ENCODE results near the gene EXTL1.
"Not testable (repeated sequence)": the region's sequence is repeated elsewhere in the genome, so short reads cannot be mapped to it uniquely, and the experiment has no call there.

Gene EXTL1, protein sequence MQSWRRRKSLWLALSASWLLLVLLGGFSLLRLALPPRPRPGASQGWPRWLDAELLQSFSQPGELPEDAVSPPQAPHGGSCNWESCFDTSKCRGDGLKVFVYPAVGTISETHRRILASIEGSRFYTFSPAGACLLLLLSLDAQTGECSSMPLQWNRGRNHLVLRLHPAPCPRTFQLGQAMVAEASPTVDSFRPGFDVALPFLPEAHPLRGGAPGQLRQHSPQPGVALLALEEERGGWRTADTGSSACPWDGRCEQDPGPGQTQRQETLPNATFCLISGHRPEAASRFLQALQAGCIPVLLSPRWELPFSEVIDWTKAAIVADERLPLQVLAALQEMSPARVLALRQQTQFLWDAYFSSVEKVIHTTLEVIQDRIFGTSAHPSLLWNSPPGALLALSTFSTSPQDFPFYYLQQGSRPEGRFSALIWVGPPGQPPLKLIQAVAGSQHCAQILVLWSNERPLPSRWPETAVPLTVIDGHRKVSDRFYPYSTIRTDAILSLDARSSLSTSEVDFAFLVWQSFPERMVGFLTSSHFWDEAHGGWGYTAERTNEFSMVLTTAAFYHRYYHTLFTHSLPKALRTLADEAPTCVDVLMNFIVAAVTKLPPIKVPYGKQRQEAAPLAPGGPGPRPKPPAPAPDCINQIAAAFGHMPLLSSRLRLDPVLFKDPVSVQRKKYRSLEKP

DNA sequence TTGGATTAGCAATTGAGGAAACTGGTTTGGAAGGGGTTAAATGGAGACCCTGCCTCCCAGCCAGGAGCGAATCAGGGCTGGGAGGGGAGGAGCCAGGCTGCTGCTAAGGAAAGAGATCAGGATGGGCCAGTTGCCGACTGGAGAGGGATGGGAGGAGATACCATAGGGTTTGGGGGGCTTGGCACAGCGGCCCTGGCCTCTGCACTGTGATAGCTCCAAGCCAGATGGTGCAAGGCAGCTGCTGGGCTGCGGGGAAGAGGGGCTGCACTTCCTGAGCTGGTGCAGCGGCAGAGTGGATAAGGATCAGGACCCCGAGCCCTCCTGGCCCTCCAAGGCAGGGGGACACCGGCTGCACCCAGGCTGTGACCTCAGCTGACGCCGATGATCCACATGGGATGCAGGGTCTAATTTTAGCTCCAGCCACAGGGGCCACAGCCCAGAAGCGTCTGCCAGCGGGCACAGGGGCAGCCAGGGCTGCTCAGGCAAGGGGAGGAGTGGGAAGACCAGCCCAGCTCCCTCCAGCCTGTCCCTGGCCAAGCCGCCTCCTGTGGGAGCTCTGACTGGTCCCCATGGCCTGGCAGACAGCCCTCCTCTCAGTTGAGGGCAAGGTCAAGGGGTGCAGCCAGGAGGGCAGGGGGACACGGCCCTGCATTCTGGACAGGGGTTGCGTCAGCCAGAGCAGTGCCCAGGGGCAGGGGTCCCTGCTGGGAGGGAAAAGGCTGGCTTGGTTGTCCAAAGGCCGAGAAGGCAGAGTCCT lies at the start of gene EXTL1:
EXTL1 (plus strand) TSS at position 129 of the 757 bp plus-strand sequence. CDS start 872 bp downstream, outside the sequence.
- DNase-seq (ENCODE audit: low read depth, low spot score), result peak; percentile 78

DNA sequence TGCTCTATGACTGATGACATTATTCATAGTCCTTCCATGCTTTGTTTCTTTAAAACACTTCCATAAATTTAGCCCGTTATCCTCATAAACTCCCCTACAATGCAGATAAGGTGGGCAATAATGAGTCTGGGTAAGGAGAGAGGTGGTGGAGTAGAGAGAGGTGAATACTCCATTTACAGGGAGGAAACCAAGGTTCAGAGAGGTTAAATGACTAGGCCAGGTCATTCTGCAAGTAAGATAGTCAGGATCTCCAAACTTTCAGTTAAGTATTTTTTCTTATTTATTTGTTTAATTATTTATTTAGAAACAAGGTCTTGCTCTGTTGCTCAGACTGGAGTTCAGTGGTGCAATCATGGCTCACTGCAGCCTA lies 49.8 kb upstream of the EXTL1 start:
- no peak for DNase-seq (ENCODE audit: low read depth, low spot score)

DNA sequence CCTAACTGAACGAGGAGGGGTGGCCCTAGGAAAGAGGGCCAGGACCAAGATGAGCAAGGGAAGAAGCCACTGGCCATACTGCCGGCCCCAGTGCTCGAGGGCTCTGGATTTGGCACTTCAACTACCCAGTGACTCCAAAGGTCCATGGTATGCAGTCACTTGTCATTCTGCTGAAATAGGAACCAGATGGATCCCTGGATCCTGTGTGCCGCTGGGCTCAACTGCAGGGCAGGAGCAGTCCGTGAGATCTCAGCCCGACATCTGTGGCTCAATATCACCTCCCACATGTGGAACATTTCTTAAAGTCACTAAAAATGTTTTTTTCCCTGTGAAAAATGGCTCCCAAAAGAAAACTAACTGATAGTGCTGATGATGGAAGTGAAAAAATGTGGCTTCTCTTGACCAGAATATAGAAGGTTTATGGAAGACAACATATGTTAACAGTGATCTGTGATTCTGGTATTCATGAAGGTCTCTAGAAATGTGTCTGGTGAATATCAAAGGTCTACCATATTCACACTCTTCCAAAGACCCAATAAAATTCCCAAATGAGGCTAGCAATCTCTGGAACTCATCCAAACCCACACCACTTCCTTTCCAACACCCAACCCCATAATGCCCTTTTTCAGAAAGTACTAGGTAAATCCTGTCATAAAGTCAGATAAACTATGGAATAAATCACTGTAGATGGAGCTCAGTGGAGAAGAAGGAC lies 47.8 kb upstream of the EXTL1 start:
- peak; percentile 6 for DNase-seq (ENCODE audit: low read depth, low spot score)

DNA sequence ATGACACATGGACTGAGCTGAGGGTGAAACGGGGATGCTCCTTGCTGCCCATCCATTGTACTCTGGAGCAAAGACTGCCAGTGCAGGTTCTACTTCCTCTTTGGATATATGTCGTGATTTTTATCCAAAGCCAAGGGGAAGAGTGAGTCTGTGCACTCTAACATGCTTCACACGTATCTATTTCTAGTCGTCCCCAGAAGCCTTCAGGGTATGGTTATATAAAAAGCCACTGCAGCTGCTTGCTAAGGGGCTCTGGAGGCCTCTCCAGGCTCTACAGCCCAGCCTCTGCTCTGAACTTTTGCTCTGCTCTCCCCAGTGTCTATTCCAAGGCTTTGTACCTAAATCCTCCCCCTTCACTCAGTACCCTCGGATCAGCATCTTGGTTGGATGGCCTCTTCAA lies 43.8 kb upstream of the EXTL1 start:
- DNase-seq (ENCODE audit: low read depth, low spot score), result no peak

DNA sequence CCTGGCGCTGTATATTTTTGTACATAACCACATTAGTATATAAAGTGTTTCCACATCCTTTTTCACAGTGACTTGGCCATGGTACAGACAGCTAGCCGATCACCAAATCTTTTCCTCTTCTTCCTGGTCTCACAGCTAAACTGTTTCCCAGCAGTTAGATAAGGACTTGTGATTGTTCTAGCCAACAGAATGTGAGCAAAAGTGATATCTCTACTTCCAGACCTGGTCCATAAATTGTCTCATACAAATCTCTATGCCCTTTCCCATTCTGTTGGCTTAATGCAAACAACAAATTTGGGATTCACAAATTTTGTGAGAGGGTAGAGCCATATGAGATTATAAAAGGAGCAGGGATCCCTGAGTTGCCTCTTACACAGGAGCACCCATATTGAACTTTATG lies 43.2 kb upstream of the EXTL1 start:
- DNase-seq (ENCODE audit: low read depth, low spot score), result no peak

DNA sequence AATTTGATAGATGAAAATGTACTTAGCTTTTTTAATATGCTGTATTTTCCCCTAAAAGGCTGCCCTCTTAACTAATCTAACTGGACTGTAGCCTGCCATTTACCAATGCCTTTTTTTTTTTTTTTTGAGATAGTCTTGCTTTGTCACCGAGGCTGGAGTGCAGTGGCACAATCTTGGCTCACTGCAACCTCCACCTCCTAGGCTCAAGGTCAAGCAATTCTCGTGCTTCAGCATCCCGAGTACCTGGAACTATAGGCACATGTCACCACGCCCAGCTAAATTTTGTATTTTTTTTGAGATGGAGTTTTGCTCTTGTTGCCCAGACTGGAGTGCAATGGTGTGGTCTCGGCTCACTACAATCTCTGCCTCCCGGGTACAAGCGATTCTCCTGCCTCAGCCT lies 42.4 kb upstream of the EXTL1 start:
- DNase-seq (ENCODE audit: low read depth, low spot score), result no peak

DNA sequence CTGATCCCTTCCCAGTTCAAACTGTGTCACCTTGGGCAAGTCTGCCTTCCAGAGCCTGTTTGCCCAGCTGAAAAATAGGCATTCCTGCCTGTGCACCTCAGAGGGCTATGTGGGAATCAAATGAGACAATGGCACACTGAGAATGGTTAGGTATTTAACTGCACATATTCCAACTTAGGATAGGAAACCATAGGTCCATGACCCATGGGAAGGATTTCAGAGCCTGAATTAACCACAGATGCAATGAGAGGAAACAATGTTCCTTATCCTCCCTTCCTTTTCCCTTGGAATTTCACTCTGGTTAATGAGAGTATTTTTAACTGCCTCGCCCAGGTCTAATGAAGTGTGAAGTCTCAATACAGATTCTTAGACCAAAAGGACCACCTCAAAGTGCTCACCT lies 36.4 kb upstream of the EXTL1 start:
- no peak for DNase-seq (ENCODE audit: low read depth, low spot score)

DNA sequence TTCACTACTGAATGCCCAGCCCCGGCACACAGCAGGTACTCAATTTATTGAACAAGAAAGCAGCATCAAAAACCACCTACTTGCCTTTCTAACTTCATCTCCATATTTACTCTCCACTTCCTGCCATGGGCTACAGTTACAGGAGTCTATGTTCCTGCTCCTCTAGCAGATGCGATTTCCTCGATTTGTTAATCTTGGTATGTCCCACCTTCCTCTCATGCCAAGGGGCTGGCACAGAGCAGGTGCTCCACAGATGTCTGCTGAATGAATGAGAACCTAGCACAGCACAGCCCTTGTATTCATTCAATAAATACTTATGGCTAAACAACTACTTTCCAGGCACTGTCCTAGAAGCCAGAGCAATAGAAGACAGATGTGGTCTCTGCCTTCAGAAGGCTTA lies 35.9 kb upstream of the EXTL1 start:
- no peak for DNase-seq (ENCODE audit: low read depth, low spot score)

DNA sequence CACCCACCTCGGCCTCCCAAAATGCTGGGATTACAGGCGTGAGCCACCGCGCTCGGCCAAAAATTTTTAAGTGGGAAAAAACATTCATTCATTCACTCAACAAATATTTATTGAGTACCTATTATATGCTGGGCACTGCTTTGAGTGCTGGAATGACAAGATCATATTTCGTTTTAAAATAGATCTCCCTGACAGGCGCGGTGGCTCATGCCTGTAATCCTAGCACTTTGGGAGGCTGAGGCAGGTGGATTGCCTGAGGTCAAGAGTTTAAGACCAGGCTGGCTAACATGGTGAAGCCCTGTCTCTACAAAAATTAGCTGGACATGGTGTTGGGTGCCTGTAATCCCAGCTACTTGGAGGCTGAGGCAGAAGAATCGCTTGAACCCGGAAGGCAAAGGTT lies 34.8 kb upstream of the EXTL1 start:
- not testable (repeated sequence) for DNase-seq (ENCODE audit: low read depth, low spot score)

DNA sequence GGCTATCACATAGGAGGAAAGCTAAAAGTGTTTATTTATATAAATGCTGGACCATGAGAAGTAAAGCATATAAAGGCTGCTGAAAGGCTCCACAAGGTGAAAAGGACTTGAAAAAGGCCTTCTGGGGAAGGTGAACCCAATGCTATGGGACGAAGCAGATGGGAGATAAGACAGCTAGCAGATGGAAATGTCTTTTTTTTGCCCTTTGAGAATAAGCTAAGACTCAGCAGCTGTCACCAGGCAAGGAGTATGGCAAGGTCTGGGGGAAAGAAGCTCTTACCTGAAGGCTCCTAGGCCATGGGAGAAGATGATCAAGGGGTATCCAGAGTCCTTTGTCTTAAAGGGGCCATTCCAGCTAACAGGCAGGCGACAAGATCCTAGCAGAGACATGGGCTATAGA lies 33.6 kb upstream of the EXTL1 start:
- no peak for DNase-seq (ENCODE audit: low read depth, low spot score)

DNA sequence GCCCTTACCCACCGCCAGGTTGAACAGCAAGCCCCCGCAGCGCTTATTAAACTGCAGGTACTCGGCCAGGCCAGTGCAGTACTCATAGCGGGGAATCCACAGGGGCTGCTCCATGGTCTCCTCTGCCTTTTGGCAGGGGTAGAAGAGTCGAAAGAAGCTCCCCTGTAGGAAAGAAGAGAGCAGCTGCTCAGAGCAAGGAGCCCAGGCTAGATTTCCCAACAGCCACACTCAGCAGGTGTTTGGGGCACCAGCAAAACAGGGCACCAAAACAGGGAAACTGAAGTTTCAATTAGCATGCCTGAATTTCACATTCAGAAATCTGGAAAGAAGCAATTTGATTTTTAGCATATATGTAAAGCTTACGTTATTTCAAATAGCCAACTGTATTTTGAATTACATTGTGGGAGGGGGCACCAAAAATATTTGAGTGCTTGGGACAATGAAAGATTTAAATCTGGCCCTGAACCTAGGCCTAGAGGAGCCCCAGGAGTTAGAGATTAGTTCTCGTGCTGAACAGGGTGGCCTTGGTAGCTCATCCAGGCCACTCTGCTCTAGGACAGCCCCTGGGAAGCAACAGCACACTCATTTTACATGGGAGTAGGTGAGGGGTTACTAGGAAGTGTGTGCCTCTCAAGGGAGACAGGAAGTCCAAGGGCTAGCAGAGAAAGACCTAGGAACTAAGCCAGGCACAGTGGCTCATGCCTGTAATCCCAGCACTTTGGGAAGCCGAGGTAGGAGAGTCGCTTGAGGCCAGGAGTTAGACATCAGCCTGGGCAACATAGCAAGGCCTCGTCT lies 31.9 kb upstream of the EXTL1 start:
- no peak for DNase-seq (ENCODE audit: low read depth, low spot score)

DNA sequence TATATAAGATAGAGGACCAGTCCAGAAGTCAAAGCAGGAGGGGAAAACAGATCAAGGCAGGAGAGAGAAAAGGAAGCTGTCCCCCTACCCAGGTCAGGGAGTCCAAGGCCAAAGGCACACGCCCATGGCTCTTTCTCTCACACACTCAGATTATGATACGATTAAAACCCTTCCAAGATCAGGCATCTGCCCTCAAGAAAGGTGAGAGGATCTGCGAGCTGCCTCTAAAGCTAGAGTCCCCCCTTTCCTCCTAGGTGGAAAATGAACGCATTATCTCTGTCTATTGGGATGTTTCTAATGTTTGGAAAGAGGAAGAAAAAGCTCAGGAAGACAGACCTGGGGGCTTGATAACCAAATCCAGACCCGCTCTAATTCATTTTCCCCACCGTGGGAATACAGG lies 31.3 kb upstream of the EXTL1 start:
- no peak for DNase-seq (ENCODE audit: low read depth, low spot score)

DNA sequence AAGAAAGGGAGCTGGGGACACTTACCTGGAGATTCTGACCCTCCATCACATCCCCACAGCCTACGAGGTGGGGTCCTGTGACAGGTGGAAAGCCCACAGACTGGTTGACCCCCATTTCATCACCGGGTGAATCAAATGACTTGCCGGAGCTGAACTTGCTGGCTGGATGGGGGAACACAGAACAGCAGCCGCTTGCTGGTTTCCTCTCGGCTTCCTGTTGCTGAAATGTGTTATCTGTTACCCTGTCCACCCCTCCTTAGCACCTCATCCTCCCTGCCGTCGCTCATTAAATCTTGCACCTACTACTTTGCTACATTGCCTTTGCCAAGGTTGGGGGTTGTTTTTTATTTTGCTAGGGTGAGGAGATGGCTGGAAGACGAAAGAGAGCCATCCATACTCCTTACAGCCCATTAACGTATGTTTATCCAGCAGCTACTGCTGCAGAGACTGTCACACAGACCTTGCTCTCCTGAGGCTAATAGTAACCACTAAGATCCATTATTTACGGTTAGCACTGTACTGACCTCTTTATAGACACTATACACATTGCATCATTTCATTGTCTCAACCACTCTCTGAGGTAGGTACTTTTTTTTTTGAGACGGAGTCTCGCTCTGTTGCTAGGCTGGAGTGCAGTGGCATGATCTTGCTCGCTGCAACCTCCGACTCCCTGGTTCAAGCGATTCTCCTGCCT lies 30.7 kb upstream of the EXTL1 start:
- no peak for DNase-seq (ENCODE audit: low read depth, low spot score)

DNA sequence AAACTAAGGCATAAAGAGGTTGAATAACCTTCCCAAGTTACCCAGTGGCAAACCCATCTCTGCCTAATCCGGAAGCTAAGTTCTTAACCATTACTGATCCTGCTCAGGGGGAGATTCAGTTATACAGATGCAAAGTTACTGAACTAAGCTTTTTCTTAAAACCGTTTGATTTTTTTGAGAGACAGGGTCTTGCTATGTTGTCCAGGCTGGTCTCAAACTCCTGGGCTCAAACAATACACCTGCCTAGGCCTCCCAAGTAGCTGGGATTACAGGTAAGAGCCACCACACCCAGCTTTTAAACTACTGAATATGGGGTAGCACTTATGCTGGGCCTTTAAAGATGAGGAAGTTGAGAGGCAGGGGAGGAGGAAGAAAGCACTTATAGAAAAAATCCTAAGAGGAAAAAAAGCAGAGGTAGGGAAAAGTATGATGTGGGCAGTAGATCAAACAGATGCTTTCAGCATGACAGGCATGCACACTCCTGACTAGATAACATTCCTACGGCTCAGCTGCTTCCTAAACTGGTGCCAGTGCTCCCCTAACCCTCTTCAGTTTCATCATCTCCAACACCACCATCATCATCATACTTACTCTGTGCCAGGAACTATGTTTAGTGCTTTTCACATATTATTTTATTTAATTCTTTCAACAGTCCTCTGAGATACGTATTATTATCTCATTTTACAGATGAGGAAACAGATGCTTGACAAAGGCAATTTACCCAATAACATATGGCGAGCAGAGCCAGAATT lies 29.5 kb upstream of the EXTL1 start:
- no peak for DNase-seq (ENCODE audit: low read depth, low spot score)

DNA sequence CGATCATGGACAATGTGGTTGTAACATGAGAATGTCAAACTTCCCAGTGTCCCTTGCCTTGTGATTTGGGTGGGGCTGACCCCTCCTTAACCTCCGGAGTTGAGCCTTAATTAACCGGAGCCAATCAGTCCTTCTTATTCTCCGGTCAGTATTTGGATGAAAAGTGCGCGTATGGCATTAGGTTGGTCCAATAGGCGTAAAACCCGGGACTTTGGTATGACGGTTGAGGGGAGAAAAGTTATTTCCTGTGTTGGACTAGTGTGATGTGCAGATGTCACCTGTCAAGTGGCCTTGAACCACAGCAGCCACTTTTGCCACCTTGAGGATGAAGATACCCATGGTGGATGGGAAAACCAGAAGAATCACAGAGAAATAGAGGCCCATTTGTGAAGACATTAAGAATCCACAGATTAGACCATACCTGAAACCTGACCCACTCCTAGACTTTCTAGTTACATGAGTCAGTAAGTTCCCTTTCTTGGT lies 28.8 kb upstream of the EXTL1 start:
- DNase-seq (ENCODE audit: low read depth, low spot score), result no peak

DNA sequence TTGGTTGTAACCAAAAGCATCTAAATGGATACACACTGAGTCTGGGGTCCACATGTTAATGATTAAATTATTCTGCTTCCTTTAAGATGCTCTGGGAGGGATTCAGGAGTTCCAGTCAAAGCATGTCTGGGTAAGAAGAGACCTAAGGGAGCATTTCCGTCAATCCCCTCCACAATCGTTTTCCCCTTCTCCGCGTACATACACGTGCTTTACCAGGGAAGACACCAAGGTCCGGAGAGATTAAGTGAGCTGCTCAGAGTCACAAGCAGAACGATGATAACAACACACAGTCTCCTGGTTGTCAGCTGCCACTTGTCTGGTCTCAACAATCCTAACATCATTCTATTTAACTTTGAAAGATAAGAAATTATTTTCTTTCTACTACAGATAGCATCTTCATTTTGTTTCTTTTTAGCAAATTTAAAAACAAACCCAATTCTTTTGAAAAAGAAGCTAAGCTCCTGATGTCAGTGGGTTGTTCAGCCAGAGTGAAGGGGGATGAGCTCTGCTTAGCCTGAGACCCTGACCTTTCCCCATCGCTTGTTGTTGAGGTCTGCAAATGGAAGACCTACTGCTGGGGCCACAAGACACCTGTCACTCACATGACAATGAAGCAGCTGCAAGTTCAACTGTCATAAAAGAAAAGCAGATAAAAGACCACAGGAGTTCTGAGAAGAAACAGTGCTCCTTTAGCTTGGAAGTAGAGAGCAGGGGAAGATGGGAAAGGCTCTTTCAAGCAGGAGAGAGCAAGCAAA lies 28.2 kb upstream of the EXTL1 start:
- no peak for DNase-seq (ENCODE audit: low read depth, low spot score)

DNA sequence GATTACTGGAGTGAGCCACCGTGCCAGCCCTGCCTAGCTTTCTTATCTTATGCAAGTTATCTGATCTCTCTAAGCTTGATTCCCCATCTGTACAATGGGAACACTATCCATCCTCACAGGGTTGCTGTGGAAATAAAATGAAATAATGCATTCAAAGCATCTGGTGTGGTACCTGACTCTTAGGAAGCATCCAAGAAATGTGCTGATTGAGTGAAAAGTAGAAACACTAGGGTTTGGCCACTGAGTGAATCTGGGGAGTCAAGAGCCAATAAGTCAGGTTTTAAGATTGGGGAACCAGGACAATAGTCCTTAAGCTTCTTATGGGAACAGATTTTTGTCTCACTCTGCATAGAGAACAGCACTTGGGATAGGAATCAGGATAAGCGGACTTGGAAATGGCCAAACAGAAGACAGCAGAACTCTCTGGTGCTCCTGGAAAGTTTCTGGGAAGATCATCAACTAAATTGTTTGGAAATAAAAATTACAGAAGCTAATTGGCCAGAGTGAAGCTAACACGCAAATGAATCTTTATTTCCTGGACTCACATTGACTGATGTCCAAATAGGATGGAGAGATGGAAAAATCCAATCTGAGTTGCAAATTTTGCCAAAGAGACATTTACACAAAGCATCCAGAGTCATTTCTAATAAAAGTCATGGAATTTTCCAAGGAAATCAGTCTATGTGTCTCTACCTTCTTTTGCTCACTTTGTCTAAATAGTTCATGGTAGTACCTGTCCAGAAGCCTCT lies 27.0 kb upstream of the EXTL1 start:
- DNase-seq (ENCODE audit: low read depth, low spot score), result no peak
